Activated CD8-positive, alpha-beta memory T cell treated with anti-CD3 and anti-CD28 coated beads for 36 hours (primary cell): Measurements from ENCODE around the gene CCNI2. TPM values are rescaled to one million over a fixed set of nuclear protein-coding genes. Genes with fewer than 3 reads are reported as not detected.

Experiments used
- CTCF ChIA-PET: fragments of 350-600 bp; sonication (Branson Sonifier 250); formaldehyde crosslinking; loops from one replicate; lab custom pipeline; 2021; ENCODE audit warnings: antibody characterized with exemption; lab: Charles Lee
- POLR2A ChIA-PET: fragments of 350-600 bp; sonication (Branson Sonifier 250); formaldehyde crosslinking; loops from one replicate; lab custom pipeline; 2021; ENCODE audit warnings: antibody characterized with exemption; lab: Charles Lee
- total RNA-seq, 2 experiments: library from RNA; stranded (reverse); gene quantifications; one replicate each; pipeline ENCODE4 v1.2.3, GENCODE V29; 2021

Gene CCNI2
- total RNA-seq, 2 experiments from 2014 or later, result 9.3 to 10.2 TPM

DNA sequence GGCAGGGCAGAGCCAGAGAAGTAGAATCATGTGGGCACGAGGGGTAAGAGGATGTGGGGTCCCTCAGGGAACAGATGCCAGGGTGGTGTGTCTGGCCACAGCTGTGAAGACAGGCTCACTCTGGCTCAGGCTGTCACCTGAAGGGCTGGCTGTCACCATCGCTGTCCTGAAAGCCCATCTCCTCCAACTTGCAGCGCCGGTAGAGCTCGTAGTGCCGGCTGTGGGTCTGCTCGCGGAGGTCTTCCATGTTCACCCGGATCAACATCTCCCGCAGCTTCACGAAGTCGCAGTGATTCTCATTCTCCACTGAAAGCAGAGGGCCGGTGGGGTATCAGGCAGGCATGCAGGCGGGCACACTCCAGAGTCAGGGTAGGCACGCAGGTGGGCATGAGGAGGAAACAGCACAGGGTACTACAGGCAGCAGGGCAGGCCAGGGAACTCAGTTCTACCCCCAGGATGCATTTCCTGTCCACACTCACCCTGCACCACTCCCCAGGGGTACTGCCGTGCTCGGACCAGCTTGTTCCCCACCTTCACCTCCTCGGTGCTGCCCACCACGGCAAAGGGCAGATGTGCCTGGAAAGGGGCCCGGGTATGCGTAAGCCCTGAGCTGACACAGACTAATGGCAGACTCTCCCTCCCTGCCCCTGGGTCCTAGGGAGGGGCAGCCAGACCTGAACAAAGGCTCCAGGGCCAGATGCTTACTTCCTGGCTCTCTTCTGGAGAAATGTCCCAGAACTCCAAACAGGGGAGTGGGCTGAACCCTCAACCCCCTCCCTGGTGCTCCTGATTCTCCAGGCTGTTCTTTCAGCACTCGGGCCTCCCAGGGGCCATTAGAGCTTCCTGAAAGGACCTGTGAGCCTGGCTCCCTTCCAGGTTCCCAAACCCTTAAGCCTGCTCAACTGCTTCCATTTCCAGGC, 14.4 kb downstream of the CCNI2 start:
- ChIA-PET CTCF (interaction anchor here (2.1 kb wide), 1 partner anchor 10 kb away, joined by 6 read pairs; no protein-coding TSS in a partner anchor), POLR2A (no interaction called here)

DNA sequence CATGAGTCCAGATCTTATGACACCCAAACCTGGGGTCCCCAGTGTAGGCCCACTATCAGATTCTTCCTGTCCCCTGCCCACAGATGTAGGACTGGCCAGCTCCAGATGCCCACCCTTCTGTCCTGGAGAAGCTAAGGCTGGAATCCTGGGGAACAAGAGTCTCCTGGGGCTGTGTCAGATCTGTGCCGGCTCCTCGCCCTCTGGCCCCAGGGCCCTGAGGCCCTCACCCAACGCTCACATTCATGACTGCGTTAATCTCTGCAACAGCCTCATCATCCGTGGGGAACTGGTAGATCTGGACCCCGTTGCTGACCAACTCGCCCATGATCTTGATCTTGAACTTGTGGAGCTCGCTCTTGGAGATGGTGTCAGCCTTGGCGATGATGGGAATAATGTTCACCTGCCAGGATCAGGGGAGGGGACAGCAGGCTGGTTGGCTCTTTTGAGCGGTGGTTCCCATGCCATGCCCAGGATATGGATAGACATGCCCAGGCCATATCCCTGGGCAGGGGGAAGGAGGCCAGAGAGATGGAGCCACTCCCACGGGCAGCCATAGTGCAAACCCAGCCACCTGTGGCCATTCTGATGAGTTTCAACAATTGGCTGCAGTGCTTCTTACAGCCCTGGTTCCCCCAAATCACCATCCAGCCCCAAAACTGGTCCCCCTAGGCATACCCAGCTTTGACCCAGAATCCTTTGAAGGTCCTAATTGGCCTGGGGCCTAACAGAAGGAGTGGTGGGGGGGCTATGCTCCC, 15.2 kb downstream of the CCNI2 start:
- CTCF ChIA-PET, result interaction anchor here (2.1 kb wide), 1 partner anchor 11 kb away, joined by 6 read pairs; no protein-coding TSS in a partner anchor
- POLR2A ChIA-PET, result no interaction called here

DNA sequence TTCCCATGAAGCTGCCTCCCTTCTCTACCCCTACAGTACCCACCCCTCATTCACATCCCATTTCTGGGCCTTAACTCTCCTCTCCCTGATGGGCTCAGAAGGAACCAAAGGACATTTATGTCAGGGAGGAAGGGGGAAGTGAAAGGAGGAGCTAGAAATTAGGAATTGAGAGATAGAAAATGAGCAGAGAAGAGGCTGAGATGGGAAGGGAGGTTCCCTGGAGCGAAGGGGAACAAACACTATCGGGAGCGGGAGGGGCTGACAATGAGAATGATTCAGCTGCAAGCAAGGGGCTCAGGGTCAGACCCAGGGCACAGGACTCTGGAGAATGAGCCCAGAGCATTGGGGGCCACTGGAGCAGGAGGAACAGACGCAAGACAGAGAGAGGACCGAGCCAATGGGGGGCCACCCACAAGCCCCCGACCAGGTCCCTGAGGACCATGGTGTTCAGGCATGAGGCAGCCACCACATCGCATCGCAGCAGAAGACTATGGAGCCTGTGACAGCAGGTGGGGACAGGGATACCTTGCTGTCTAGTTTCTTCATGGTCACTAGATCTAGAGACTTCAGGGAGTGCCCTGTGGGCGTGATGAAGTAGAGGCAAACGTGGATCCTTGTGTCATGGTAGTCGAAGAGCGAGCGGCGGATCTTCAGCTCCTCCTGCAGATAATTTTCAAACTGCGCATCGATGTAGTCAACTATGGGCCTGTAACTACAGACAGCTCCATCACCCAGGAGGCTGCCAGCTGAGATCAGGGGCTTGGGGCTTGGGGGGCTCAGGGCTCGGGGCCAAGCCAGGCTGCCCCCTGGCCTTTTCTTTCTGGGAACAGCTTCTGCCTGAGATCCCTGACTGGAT, 16.2 kb downstream of the CCNI2 start:
- POLR2A ChIA-PET, result no interaction called here
- CTCF ChIA-PET, result interaction anchor here (0.9 kb wide), 2 partner anchors 17 to 18 kb away, joined by 3 read pairs; partner anchors contain the start of gene CCNI2

DNA sequence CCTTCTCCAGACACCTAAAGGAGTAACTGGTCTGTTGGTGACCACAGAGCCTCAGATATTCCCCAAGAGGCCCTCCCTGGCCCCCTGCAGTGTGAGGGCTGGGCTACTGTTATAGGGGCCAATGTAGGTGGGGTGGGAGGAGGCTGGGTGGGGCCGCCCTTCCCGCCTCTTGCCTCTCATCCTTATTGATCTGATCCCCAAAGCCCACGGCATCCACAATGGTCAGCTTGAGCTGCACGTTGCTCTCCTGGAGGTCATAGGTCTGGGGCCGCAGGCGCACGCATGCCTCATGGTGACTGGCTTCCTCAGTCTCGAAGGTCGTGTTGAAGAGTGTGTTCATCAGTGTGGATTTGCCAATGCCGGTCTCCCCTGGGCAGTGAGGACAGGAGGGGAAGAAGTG, 16.8 kb downstream of the CCNI2 start:
- POLR2A ChIA-PET, result no interaction called here
- CTCF ChIA-PET, result interaction anchor here (0.9 to 1.1 kb wide), 3 partner anchors 17 to 18 kb away, joined by 3 read pairs; partner anchors contain the start of gene CCNI2

- ChIA-PET CTCF (interaction anchor here (0.9 to 1.1 kb wide), 2 partner anchors 17 to 18 kb away, joined by 3 read pairs; partner anchors contain the start of gene CCNI2), POLR2A (no interaction called here)
Observed at GRCh38 chr5:132764671-132765238, 17.5 kb downstream of the CCNI2 start.

GRCh38 chr5:132765311-132766019, 18.2 kb downstream of the CCNI2 start:
- POLR2A ChIA-PET, result no interaction called here
- CTCF ChIA-PET, result interaction anchor here (1.1 kb wide), 1 partner anchor 19 kb away, joined by 3 read pairs; the partner anchor contains the start of gene CCNI2

GRCh38 chr5:132766020-132766805, 19.0 kb downstream of the CCNI2 start:
- CTCF ChIA-PET, result no interaction called here
- POLR2A ChIA-PET, result no interaction called here

- CTCF ChIA-PET, result no interaction called here
Observed at GRCh38 chr5:132766806-132767055, 19.5 kb downstream of the CCNI2 start.

GRCh38 chr5:132767150-132767549, 19.9 kb downstream of the CCNI2 start:
- POLR2A ChIA-PET, result no interaction called here
- CTCF ChIA-PET, result no interaction called here

More at GRCh38 chr5:132766806-132767055, 19.5 kb downstream of the CCNI2 start:
- POLR2A ChIA-PET, result no interaction called here

DNA sequence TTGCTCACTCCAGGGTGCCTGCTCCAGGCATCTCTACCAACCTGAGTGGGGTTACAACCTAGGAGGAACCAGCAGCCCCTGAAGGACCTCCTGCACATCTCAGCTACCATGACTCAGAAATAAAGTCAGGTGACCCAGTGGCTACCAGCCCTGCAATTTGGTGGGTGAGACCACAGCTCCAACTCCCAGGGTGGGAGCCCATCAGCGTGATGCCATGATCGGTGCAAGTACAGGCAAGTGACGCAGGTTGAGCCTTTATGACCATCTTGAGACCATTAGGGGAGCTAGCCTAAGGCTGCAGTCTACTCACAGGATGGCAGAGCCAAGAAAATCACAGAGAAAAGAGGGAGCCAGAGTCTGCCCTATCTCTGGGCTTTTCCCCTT, 21.3 kb downstream of the CCNI2 start:
- ChIA-PET CTCF (no interaction called here), POLR2A (no interaction called here)

- CTCF ChIA-PET, result no interaction called here
- POLR2A ChIA-PET, result no interaction called here
Observed at GRCh38 chr5:132770476-132771159, 23.4 kb downstream of the CCNI2 start.

DNA sequence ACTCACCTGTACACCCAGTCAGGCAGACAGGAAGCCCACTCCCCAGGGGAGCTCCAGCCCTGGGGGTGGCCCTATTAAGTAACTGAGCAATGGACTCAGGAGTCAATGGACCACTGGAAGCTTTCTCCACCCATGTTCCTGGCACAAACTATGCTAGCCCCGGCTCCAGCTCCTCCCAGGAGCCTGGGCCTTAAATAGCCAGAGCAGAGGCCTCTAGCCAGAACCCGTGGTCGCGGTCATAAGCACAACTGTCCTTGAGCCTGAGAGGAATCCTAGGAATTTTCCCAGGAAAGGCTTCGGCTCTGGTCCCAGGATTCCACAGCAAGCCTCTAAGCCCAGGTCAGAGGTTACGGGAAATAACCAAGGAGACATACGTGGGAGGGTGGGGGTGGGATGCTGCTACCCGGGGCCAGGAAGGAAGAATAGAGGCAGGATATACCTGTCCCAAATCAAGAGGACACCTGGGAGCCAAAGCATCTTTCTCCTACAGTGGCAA, 24.3 kb downstream of the CCNI2 start:
- ChIA-PET POLR2A (no interaction called here), CTCF (no interaction called here)

DNA sequence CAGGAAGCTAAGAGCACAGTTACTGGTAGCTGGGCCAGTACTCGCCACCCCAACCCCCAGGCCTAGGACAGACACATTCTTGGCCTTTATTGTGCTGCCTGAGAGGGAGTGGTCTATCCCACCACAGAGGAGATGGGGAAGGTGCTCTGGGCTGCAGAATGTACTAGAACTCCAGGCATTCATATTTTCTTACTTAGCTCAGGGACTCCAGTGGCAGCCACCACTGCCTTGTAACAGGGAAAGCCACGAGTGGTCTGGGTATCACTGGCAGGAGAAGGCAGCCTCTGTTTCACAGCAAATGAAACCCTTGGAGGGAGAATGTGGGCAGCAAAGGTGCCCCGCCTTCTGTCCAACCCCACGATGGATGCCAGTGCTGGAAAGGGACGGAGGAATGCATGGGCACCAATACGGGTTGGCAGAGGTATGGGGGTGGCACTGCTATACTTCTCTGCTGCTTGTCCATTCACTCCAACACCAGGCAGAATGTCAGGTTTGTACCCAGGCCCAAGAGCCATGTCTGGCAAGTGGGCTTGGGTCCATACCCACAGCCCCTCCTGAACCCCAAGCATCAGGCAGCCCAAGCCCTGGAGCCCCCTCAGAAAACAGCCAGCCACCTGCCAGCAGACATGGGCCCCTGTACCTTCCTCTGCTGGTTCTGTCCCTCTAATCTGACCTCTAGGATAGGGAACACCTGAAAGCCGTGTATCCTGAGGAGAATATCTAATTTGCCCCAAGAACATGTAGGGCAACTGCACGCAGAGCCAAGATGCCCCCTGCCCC, 25.3 kb downstream of the CCNI2 start:
- CTCF ChIA-PET, result no interaction called here
- POLR2A ChIA-PET, result no interaction called here

GRCh38 chr5:132773114-132773513, 25.9 kb downstream of the CCNI2 start:
- ChIA-PET CTCF (no interaction called here), POLR2A (no interaction called here)

GRCh38 chr5:132773601-132774355, 26.6 kb downstream of the CCNI2 start:
- CTCF ChIA-PET, result no interaction called here

More at GRCh38 chr5:132773601-132774355, 26.6 kb downstream of the CCNI2 start:
- POLR2A ChIA-PET, result interaction anchor here (1.5 kb wide), 1 partner anchor 26 kb away, joined by 3 read pairs; the partner anchor contains the start of gene CCNI2
